ENCODE measurements around the gene PLIN5.
"Not testable (repeated sequence)": the region's sequence is repeated elsewhere in the genome, so short reads cannot be mapped to it uniquely, and the experiment has no call there.

The PLIN5 gene

DNA sequence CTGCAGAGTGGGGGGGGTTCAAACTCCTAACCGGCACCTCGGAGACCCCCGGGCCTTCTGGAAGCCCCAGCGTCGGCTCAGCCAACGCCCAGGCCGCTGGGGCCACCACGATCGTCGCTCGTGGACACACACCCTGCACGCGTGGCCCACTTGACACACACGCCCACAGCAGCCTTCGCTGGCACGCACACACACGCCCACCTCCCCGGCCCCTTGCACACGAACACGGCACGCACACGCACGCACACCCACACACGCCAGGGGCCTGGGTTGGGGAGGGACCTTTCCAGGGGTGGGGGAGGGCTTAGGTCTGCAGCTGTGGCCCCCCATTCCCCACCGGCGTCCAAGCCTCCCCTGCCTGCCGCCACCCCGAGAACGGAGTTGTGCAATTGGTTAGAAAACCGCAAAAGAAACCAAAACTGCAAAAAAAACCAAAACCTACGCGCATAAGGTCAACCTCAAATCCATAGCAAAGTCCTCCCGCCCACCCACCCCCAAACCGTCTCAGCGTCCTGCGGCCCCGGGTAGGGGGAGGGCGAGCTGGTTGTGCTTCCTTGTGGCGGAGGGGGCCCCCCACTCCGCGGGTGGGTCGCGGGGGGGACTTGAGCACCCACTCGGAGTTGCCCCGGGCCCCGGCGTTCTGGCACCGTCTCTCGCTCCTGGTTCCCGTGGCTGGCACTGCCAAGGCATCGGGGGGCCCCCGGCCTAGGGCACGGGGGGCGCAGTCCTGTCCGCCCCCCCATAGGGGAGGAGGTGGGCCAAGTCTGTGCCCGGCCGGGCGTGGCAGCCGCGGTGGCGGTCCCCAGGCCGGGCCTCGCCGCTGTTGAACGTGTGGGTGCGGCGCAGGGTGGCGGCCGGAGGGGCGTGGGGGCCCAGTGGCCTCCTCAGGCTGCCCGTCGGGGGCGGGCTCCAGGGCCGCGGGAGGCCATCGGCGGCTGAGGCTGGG lies 8.1 kb upstream of the PLIN5 start:
- no peak for DNase-seq

DNA sequence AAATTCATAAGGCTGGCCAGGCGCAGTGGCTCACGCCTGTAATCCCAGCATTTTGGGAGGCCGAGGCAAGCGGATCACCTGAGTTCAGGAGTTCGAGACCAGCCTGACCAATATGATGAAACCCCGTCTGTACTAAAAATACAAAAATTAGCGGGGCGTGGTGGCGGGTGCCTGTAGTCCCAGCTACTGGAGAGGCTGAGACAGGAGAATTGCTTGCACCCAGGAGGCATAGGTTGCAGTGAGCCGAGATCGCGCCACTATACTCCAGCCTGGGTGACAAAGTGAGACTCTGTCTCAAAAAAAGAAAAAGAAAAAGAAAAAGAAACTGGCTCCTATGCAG lies 6.8 kb upstream of the PLIN5 start:
- not testable (repeated sequence) for DNase-seq

DNA sequence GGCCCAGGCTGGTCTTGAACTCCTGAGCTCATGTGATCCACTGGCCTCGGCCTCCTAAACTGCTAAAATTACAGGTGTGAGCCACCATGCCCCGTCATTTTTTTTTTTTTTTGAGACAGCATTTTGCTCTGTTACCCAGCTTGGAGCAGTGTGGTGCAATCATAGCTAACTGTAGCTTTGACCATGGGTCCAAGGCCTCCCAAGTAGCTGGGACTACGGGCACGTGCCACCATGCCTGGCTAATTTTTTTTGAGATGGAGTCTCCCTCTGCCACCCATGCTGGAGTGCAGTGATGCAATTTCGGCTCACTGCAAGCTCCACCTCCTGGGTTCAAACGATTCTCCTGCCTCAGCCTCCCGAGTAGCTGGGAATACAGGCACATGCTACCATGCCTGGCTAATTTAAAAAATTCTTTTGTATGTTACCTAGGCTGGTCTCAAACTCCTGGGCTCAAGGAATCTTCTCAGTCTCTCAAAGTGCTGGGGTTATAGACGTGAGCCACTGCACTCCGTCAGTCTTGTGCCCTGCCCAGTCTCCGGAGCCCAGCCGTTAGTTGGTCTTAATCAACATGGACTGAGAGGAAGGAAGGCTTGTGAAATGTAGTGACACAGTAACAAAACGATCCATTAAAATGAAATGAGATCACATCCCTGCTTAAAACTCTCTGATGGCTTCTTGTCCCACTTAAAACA lies 6.2 kb upstream of the PLIN5 start:
- DNase-seq = no peak

DNA sequence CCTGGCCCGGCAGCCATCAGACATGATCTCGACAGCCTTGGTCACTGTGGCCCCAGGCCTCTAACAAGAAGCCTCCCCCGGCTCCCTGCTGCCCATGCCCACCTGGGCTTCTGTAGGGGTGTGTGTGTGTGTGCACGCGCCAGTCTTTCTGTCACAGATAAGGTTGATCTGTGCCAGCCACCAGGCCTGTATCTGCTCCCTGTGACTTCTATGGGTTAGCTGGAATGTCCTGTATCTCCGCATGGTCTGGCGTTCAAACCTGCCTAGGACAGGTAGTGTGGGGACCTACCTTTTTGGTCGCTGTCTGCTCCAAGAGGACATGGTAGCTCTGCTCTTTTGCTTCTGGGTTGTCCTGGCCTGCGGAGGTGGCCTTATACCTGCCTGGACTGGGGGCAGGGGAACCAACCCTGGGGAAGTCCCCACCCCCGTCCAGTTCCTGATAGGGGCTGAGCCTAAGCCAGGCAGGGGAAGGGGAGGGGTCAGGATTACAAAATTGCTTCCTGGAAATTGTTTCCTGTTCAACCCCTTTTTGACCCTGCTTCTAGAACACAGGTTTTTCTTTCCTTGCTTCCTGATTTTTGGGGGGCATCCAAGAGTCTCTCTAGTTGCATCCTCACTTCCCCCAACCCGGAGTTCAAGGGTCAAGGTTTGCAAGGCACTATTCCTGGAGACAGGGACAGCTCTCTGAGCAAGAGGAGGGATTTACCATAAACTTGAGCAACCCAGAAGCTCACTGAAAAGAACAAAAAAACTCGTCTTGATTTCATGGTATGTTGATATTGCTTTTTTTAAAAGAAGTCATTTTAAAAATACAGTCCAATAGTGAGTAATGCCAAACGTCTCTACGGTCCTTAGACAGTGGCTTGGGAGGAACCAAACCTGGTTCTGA lies 4.9 kb upstream of the PLIN5 start, which contains the start of gene LRG1:
Gene LRG1 (minus strand): TSS at position 344 of the 889 bp plus-strand sequence. CDS start 23 bp downstream, at position 321.
- no peak for DNase-seq

DNA sequence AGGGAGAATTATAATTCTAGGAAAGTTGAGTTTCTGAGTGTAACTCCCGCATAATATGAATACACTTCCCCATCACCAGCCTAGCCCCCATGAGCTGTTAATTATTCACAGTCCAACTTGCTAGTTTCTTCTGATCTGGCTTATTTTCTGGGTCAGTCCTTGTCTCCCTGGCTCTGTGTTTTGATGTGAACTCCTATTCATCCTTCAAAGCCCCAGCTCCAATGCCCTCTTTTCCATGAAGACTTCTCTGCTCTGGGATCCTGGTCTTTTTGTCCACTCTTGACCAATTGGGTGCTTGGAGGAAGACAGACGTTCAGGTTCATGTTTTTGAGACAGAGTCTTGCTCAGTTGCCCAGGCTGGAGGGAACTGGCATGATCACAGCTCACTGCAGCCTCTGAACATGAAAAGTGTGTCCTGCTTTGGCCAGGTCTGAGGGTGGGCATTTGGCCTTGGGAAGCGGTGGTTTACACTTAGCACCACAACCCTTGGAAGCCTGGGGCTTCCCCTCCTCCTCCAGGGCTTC lies 4.2 kb upstream of the PLIN5 start:
- no peak for DNase-seq

DNA sequence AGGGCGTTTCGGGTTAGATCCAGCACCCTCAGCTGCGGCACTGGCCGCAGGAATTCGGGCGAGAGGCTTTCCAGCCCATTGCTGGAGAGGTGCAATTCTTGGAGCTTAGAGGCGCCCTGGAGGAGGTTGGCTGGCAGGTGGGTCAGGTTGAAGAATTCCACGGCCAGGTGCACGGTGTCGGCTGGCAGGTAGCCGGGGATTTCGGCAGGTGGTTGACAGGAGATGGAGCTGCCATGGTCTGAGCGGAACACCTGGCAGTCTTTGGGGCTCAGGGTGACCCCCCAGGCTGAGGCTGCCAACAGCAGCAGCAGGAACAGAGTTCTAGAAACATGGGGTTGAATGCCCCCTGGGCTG lies 3.6 kb upstream of the PLIN5 start:
- DNase-seq = no peak

DNA sequence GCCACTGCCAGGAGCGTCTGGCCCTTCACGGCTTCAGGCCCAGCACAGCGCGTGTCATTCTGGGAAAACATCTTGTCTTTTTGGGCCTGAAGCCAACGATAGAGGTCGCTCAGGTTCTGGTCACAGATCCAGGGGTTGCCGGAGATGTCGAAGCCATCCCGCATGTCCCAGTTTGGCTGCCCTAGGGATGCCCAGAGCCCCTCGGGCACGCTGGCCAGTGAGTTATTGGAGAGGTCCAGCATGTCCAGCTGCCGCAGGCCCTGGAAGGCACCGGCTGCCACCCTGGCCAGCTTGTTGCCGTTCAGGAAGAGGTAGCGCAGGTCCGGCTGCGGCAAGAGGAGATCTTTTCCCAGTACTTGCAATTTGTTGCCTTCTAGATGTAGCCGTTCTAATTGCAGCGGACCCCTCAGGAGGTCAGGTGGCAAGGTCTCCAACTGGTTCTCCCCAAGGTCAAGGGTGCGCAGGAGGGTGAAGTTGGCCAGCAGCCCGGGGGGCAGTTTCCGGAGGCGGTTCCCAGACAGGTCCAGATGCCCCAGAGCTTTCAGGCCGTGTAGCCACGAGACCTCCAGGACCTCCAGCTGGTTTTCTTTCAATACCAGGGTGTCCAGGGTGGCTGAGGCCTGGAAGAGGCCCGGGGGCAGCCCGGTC lies 3.1 kb upstream of the PLIN5 start:
- no peak for DNase-seq

DNA sequence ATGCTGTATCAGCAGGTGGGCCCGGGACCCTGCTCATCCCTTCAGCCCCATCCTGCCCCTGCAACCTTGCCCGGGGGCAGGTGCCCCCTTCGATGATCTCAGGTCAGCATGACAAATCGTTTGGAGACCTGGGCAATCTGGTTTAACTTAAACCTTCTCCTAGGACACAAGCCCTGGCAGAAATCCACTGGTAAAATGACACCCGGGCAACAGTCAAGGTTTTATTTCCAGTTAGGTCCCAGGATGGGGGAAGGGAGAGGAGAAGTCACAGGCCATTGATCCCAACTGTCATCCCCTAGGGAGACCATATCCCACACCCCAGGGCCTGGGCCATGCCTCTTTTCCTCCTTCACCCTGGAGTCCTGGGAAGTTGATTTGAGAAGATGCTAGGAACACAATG lies 1.8 kb upstream of the PLIN5 start:
- DNase-seq = no peak

DNA sequence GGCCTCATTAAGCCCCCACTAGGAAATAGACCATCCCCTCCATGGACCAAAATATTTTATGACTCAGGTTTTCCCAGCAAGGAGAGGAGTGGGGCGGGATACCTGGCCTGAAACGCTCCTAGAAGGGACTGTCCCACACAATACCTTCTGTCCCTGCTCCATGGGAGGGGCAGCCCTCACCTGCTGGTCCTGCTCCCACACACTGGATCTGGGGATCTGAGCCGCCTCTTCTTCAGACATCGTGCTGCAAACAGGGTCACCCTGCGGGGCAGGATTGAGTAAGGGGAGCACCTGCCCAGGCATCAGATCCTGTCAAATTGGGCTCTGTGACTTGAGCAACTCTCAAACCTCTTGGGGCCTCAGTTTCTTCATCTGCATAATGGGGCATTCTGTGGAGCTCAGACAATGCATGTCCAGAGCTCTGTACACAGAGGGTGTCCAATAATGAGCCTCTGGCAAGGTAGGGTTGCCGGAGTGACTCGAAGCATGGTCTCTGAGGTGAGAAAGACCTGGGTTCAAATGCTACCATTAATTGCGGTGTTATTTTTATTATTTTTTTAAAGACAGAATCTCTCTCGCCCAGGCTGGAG lies 1.1 kb downstream of the PLIN5 start:
- DNase-seq = no peak

DNA sequence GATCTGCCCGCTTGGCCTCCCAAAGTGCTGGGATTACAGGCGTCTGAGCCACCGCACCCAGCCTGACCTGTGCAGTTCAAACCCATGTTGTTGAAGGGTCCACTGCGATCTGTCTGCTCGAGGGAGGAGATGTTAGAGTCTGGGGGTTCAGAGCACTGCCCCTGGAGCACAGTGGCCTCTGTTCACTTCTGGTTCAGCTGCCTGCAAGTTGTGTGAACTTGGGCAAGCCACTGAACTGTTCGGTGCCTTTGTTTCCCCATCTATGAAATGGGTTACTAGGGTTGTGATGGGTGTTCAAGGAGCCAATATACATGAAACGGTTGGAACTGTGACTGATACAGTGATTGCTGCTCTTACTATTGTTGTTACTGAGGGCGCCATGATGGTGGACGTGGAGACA lies 1.7 kb downstream of the PLIN5 start:
- DNase-seq = no peak

DNA sequence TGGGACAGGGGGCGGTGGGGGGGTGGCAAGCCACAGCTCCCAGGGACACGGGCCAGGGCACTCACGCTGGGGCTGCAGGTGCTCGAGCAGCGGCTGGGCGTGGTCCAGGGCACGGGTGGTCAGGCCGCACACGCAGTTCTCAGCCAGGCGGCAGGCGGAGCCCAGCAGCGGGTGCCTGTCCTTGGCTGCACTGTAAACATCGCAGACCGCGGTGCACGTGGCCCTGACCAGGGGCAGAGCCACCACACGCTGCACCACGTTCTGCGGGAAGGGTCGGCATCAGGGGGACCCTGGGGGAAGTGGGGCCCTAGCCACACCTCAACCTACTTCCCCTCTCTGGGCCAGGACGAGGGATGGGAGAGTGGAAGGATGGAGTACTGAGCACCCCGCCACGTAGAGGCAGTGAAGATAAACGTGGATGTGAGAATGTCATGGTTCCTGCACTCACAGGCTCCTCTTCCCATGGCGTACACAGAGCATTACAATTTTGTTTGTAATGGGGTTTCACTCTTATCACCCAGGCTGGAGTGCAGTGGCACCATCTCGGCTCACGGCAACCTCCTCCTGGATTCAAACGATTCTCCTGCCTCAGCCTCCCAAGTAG lies 3.4 kb downstream of the PLIN5 start:
- no peak for DNase-seq

DNA sequence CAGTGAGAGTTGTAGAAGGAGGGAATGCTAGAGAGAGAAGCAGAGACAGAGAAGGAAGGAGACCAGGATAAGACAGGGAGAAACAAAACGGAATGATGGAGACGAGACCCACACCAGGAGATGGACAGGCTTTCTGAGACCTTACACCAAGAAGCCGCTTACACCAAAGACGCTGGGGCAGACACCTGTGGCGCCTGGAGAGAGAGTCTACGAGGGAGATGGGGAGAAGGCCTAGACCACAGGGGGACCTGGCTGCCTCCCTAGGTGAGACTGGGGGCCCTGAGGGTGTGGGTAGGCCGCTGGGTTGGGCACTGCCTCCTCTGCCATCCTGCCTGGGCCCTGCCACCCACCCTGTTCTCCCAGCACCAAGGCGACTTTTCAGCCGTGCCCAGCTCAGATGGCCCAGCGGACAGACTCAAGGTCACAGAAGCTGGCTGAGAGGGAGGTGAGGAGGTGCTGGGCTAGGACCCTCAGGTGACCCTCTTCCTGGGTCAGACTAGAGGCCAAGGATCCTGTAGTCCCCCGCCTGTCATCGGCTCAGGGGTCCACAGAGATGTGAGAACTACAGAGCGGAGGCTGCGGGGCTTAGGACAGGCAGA lies 5.0 kb downstream of the PLIN5 start:
- DNase-seq = no peak

DNA sequence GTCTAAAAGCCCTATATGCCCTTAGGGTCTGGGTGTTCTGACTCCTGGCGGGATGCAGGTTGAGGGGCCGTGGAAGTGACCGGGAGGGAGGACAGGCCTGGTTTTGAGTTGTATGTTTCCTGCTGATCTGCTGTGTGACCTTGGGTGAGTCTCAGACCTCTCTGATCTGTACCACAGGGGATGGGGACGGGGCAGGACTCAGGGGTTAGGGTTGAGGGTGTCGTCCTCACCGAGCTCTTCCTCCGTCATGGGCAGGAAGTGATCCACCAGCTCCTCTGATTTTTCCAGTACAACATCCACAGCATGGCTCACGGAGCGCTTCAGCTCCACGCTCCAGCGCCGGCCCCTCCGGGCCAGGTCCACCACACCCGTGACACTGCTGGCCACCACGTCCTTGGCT lies 6.2 kb downstream of the PLIN5 start:
- DNase-seq = no peak

DNA sequence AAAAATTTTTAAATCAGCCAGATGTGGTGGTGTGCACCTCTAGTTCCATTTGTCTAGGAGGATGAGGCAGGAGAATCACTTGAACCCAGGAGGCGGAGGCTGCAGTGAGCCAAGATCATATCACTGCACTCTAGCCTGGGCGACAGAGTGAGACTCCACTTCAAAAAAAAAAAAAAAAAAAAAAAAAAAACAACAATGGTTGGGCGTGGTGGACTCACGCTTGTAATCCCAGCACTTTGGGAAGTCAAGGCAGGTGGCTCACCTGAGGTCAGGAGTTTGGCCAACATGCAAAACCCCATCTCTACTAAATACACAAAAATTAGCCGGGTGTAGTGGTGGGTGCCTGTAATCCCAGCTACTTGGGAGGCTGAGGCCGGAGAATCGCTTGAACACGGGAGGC lies 7.6 kb downstream of the PLIN5 start:
- not testable (repeated sequence) for DNase-seq

DNA sequence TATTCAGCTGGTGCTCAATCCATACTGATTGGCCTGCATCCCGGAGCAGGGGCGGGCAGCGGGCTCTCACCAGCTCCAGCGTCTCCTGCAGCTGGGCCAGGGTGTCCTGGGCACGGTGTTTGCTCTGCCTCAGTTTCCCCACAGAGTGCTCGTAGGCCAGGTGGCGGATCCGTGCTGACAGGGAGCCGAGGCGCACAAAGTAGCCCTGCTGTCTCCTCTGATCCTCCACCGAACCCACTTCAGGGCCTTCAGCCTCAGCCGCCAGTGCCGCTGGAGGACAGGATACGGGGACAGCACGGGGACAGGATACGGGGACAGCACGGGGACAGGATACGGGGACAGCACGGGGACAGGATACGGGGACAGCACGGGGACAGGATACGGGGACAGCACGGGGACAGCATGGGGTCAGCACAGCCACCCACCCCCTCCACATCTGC lies 9.4 kb downstream of the PLIN5 start:
- DNase-seq = no peak

DNA sequence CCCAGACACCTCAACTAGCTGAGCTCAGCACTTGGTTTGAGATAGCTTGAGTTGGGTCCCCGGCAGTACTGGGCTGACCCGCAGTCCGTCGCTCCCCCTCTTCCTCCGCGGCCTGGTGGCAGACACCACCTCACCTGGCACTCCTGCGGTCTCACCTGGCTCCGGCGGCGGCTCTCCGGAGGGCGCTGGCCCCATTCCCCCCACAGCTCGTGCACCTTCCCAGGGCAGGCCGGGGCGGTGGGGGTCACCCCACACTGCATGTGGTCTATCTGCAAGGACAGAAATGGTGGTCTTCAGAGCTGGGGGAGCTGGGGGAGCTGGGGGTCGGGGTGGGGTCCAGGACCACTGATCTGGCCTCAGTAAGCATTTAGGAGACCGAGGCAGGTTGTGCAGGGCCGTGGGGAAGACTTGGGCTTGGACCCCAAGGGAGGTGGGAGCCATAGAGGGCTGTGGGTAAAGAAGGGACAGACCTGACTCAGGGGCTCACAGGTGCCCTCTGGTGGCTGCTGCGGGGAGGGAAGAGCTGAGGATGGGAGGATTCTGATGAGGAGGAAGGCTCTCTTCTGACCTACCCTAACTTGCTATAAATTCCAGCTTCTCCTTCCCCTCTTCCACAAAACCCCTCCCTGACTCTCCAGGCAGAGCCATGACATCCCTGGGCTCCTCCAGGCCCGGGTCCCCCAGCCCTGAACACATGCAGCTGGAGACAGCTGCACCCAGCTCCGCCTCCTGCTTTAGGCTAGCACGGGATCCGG lies 10.0 kb downstream of the PLIN5 start:
- peak; percentile 69 for DNase-seq

DNA sequence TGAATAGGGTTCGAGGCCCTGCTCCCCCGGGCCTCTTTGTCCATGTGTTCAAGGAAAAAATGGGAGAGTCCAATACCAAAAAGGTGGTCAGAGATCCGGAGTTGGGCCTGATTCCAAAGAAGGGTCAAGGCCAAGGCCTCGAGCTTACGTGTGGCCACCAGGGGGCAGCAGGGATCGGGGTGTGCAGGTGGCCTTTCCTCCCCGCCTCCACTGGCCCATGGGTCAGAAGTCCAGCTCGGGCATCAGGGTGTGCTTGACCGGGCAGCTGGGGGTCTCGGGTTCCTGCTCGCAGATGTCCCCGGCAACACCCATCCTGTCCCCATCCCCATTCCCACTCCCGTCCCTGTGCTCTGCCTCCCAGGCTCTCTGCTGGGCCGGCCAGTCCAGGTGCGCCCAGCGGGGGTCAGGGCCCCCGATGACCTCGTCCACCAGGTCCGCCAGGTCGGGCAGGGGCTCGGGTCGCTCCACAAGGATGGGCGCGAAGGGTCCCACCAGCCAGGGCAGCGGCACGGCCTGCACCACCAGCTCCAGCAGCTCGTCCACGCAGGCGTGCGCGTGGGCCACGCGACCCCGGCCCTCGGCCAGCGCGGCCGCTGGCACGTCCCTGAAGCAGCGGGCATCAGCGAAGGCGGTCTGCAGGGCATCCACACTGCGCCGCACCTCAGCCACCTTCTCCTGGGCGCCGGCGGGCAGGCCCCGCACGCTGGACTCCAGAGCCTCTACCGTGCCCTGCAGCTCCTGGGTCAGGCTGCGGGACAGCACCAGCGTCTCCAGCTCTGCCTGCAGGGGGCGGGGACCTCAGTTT lies 11.5 kb downstream of the PLIN5 start:
- peak; percentile 23 for DNase-seq

DNA sequence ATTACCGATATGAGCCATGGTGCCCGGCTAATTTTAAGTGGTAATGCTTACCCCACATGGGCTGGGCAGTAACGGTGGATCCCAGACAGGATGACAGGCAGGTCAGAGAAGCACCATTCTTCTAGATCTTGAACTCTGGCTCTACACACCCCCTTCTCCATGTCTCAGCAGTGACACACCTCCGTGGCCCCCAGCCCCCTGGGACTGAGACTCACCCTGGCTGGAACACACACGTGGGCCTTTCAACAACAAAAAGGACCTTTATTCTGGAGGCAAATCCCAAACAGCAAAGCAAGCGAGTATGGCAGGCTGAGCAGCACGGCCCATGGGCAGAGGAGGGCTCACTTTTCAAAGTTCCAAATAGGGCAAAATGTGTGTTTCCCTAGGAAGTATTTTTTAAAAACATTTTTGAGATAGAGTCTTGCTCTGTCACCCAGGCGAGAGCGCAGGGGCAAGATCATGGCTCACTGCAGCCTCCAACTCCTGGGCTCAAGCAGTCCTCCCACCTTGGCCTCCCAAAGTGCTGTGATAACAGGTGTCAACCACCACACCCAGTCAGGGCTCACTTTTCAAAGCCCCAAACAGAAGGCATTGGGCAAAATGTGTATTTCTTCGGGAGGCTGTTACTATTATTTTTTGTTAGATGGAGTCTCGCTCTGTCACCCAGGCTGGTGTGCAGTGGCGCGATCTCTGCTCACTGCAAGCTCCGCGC lies 12.6 kb downstream of the PLIN5 start:
- no peak for DNase-seq

DNA sequence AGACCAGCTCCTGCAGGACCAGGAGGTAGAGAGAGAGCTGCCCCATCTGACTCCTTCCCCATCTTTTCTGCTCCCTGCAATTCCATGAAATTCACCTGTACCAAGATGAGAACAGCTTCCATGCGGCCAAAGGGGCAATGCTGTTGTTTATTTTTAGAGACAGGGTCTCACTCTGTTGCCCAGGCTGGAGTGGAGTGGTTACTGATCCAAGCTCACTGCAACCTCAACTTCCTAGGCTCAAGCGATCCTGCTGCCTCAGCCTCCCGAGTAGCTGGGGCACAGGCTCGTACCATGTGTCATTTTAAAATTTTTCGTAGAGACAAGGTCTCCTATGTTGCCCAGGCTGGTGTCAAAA lies 13.2 kb downstream of the PLIN5 start:
- no peak for DNase-seq
